Measurements from ENCODE around the gene ABCD3. TPM values are rescaled to one million over a fixed set of nuclear protein-coding genes. Genes with fewer than 3 reads are reported as not detected.

ABCD3 gene
- polyA plus RNA-seq, 2 of the 4 experiments (the other 2 are of a cell fraction), result 31.3 to 44.8 TPM

- ATAC-seq, result no peak
- no peak overlapping the region for H3K4me2 ChIP-seq
- H3K27ac ChIP-seq, result no peak overlapping the region
- no peak for DNase-seq (ENCODE audit: low read depth in 1 of 2, low spot score in 1 of 2)
- ChIA-PET CTCF (interaction anchor here (1.0 to 8.1 kb wide), 5 partner anchors 14 to 276 kb away, joined by 3 to 89 read pairs (median 6); no protein-coding TSS in a partner anchor), POLR2A (no interaction called here)
- TF ChIP-seq MAFK (IDR thresholded peaks at IDR 0.05; ENCODE audit: partially characterized antibody) (no peak), NFE2L2 (conservative IDR thresholded peaks at IDR 0.05; ENCODE audit: low read length) (no peak), MAX (IDR thresholded peaks at IDR 0.05) (no peak), MAZ (IDR thresholded peaks at IDR 0.05; ENCODE audit: borderline replicate concordance, low read depth, low read length) (no peak), KDM1A (IDR thresholded peaks at IDR 0.05; ENCODE audit: low read depth) (no peak), EHMT2 (IDR thresholded peaks at IDR 0.05; ENCODE audit: low read depth) (no peak), NR3C1 (IDR thresholded peaks at IDR 0.05) (no peak), ZFP36 (IDR thresholded peaks at IDR 0.05; ENCODE audit: borderline replicate concordance, partially characterized antibody) (no peak), HDAC2 (IDR thresholded peaks at IDR 0.05) (no peak), REST (IDR thresholded peaks at IDR 0.05) (no peak), HOXA7 (CRISPR knock-in tag; IDR thresholded peaks at IDR 0.05) (no peak), HOXB5 (CRISPR knock-in tag; IDR thresholded peaks at IDR 0.05) (no peak), JUNB (IDR thresholded peaks at IDR 0.05) (no peak)
- FAIRE-seq, result no peak
- H3K4me3 ChIP-seq, result no peak overlapping the region
- H3K4me1 ChIP-seq, result 0 out of 3 replicates have a peak, but pooled peaks cover 3% of the 10 kb centered on the region
- 91% methylated on average over 1 of the region's 1 CpG for WGBS (ENCODE audit: missing lambda C conversion rate)
- no peaks in the 10 kb centered on the region for H3K9me3 ChIP-seq
Measured at GRCh38 chr1:94528299-94528698, 110.1 kb downstream of the ABCD3 start.

GRCh38 chr1:94528826-94529225 is 110.6 kb downstream of the ABCD3 start:
- ChIA-PET CTCF (interaction anchor here (1.0 to 8.1 kb wide), 4 partner anchors 10 to 276 kb away, joined by 3 to 89 read pairs (median 6); no protein-coding TSS in a partner anchor), POLR2A (no interaction called here)
- ATAC-seq (no peak), FAIRE-seq (no peak), DNase-seq (ENCODE audit: low read depth in 1 of 2, low spot score in 1 of 2) (no peak)
- H3K27ac ChIP-seq, result no peak overlapping the region
- no peaks in the 10 kb centered on the region for H3K9me3 ChIP-seq
- H3K4me2 ChIP-seq, result no peak overlapping the region
- 0 out of 3 replicates have a peak, but pooled peaks cover 3% of the 10 kb centered on the region for H3K4me1 ChIP-seq
- WGBS (ENCODE audit: missing lambda C conversion rate), result 95% methylated on average over 5 of the region's 5 CpGs
- no peak overlapping the region for H3K4me3 ChIP-seq
- TF ChIP-seq EHMT2 (IDR thresholded peaks at IDR 0.05; ENCODE audit: low read depth) (no peak), SREBF2 (IDR thresholded peaks at IDR 0.05) (no peak), NFE2L2 (conservative IDR thresholded peaks at IDR 0.05; ENCODE audit: low read length) (no peak), JUNB (IDR thresholded peaks at IDR 0.05) (no peak), HOXB13 (CRISPR knock-in tag; IDR thresholded peaks at IDR 0.05; ENCODE audit: low read depth) (no peak), MAX (IDR thresholded peaks at IDR 0.05) (no peak), NR3C1 (IDR thresholded peaks at IDR 0.05) (no peak), RNF2 (IDR thresholded peaks at IDR 0.05; ENCODE audit: borderline replicate concordance, low read depth) (no peak)

- CTCF ChIA-PET, result interaction anchor here (1.0 to 8.1 kb wide), 5 partner anchors 9 to 484 kb away, joined by 3 to 89 read pairs (median 5); no protein-coding TSS in a partner anchor
- no peaks in the 10 kb centered on the region for H3K9me3 ChIP-seq
- H3K4me3 ChIP-seq, result no peak overlapping the region
- ATAC-seq (no peak), DNase-seq (ENCODE audit: low read depth in 1 of 2, low spot score in 1 of 2) (no peak), FAIRE-seq (no peak)
- H3K4me2 ChIP-seq, result no peak overlapping the region
- WGBS (ENCODE audit: missing lambda C conversion rate), result 92% methylated on average over 2 of the region's 2 CpGs
- POLR2A ChIA-PET, result no interaction called here
- H3K27ac ChIP-seq, result no peak overlapping the region
- TF ChIP-seq EP300 (IDR thresholded peaks at IDR 0.05), result no peak
- no peak for TF ChIP-seq FOSL2 (IDR thresholded peaks at IDR 0.05)
- TF ChIP-seq FOSL2 (CRISPR knock-in tag; IDR thresholded peaks at IDR 0.05), result no peak
- TF ChIP-seq ZNF302 (CRISPR knock-in tag; IDR thresholded peaks at IDR 0.05), result no peak
- TF ChIP-seq FOXS1 (CRISPR knock-in tag; IDR thresholded peaks at IDR 0.05), result no peak
- no peak for TF ChIP-seq PBX3 (IDR thresholded peaks at IDR 0.05)
- TF ChIP-seq HDAC2 (IDR thresholded peaks at IDR 0.05), result no peak
- no peak for TF ChIP-seq CHD2 (IDR thresholded peaks at IDR 0.05; ENCODE audit: low read length, partially characterized antibody)
- H3K4me1 ChIP-seq, result 0 out of 3 replicates have a peak, but pooled peaks cover 3% of the 10 kb centered on the region
Measured at GRCh38 chr1:94529416-94529815, 111.2 kb downstream of the ABCD3 start.

Measured in A549 (cell line).